ENCODE data around the gene PRDX5.

DNA sequence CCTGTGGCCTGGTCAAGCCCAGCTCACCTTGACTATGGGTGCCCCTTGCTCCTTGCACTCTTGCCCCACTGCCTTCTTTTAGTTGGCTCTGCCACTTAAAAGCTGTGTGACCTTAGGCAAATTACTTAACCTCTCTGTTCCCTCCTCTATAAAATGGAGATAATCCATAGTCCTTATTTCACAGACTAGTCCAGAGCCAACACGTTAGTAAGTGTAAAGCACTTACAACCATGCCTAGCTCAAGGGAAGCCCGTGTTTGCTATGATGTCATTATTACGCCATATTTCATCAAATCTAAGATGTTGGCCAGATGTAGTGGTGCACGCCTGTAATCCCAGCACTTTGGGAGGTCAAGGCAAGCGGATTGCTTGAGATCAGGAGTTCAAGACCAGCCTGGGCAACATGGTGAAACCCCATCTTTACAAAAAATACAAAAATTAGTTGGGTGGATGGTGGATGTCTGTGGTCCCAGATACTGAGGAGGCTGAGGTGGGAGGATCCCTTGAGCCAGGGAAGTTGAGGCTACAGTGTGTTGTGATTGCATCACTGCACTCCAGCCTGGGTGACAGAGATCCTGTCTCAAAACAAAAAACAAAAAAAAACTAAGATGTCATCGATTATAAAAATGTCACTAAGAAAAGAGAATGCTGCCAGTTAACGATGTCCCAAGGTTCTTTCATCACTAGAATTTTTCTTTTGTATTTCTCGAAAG, 19.8 kb downstream of the PRDX5 start:
- no peak for TF ChIP-seq CTCF (IDR thresholded peaks at IDR 0.05; ENCODE audit: low read length)
- TF ChIP-seq EZH2 (optimal IDR thresholded peaks at IDR 0.05; ENCODE audit: low read depth, low read length), result no peak

Measured in MM.1S (cell line).